Cardiac septum (tissue), 1 donor: ENCODE data around the gene FKRP. TPM values are rescaled to one million over a fixed set of nuclear protein-coding genes. Genes with fewer than 3 reads are reported as not detected.
A peak's percentile ranks its signal among the peaks of the same experiment; 100 is the strongest.

Source experiments
- DNase-seq: peaks from one replicate; pipeline ENCODE4 v3.0.0-alpha.2; 2020; ENCODE audit warnings: low spot score
- intact Hi-C: fragments of 100-400 bp; cut with DNase I; formaldehyde crosslinking; loops from one replicate; pipeline ENCODE4 v1.14.0; 2022
- total RNA-seq: library from RNA; stranded (reverse); fragmentation: NEBNext Ultra II Directional; extraction: Animal tissue kit (Norgen Biotek cat#: 25700); gene quantifications from one replicate; pipeline ENCODE4 v1.2.1, GENCODE V29; 2021
- donor health status: DM: no; HTN: no; CAD: no.

FKRP gene
- total RNA-seq, 1 donor from 2014 or later, result 24.2 TPM

GRCh38 chr19:46718934-46719622 is 26.8 kb upstream of the FKRP start:
- DNase-seq, result no peak
- intact Hi-C loops, result no loop called here

GRCh38 chr19:46719629-46720502 is 26.0 kb upstream of the FKRP start:
- no peak for DNase-seq
- intact Hi-C loops, result no loop called here

GRCh38 chr19:46720503-46721239 is 25.2 kb upstream of the FKRP start:
- intact Hi-C loops, result no loop called here
- no peak for DNase-seq

- DNase-seq, result no peak
- intact Hi-C loops, result no loop called here
These were observed 24.4 kb upstream of the FKRP start for GRCh38 chr19:46721269-46722003.

- no peak for DNase-seq
- intact Hi-C loops, result no loop called here
These were observed 23.9 kb upstream of the FKRP start for GRCh38 chr19:46722004-46722380.

- intact Hi-C loops, result no loop called here
- no peak for DNase-seq
These were observed 23.3 kb upstream of the FKRP start for GRCh38 chr19:46722421-46723022.

- DNase-seq, result no peak
These were observed 22.8 kb upstream of the FKRP start for GRCh38 chr19:46723023-46723461.

GRCh38 chr19:46723471-46723870 is 22.4 kb upstream of the FKRP start:
- DNase-seq, result no peak
- intact Hi-C loops, result no loop called here

More at GRCh38 chr19:46723023-46723461, 22.8 kb upstream of the FKRP start:
- intact Hi-C loops, result no loop called here

- no peak for DNase-seq
- intact Hi-C loops, result no loop called here
These were observed 21.4 kb upstream of the FKRP start for GRCh38 chr19:46724468-46724867.

GRCh38 chr19:46725036-46725820 is 20.6 kb upstream of the FKRP start:
- no peak for DNase-seq
- intact Hi-C loops, result no loop called here

GRCh38 chr19:46725859-46726393 is 19.9 kb upstream of the FKRP start:
- DNase-seq, result no peak
- intact Hi-C loops, result no loop called here

- no peak for DNase-seq
- intact Hi-C loops, result no loop called here
These were observed 19.3 kb upstream of the FKRP start for GRCh38 chr19:46726551-46726950.

- no peak for DNase-seq
- intact Hi-C loops, result no loop called here
These were observed 18.8 kb upstream of the FKRP start for GRCh38 chr19:46726971-46727501.

- DNase-seq, result no peak
- intact Hi-C loops, result no loop called here
These were observed 18.1 kb upstream of the FKRP start for GRCh38 chr19:46727757-46728156.

- no peak for DNase-seq
These were observed 17.6 kb upstream of the FKRP start for GRCh38 chr19:46728208-46728607.

GRCh38 chr19:46728693-46729339 is 17.0 kb upstream of the FKRP start:
- peak; percentile 92 for DNase-seq
- intact Hi-C loops, result loop anchor here (1.0 kb wide), 1 partner anchor 25 kb away; no protein-coding TSS in a partner anchor

More at GRCh38 chr19:46728208-46728607, 17.6 kb upstream of the FKRP start:
- intact Hi-C loops, result no loop called here

- intact Hi-C loops, result loop anchor here (1.0 kb wide), 1 partner anchor 25 kb away; no protein-coding TSS in a partner anchor
- no peak for DNase-seq
These were observed 16.2 kb upstream of the FKRP start for GRCh38 chr19:46729696-46730095.
